ENCODE results near the gene SIGLEC1. TPM values are rescaled to one million over a fixed set of nuclear protein-coding genes. Genes with fewer than 3 reads are reported as not detected.

SIGLEC1 gene
- total and polyA plus RNA-seq, 2 donors from 2014 or later, result 2.4 to 20.2 TPM

DNA sequence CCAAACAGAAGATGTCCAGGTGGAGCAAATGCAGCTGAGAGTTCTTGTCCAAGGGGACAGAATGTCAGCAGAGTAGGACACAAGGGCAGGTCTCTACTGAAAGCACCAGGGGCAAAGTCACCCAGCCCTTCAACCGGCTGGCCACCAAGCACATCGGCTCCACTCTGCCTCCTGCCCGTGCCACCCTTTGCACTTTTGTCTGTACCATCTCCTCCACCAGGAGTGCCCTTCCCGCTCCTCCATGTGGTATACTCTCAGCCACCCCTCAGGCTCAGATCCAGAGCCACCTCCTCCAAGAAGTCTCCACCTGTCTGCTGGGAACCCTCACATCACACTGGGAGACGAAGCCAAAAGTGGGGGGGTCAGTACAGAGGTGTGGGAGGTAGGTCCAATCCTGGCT, 16.0 kb upstream of the SIGLEC1 start:
- TF ChIP-seq, protein P1, sequence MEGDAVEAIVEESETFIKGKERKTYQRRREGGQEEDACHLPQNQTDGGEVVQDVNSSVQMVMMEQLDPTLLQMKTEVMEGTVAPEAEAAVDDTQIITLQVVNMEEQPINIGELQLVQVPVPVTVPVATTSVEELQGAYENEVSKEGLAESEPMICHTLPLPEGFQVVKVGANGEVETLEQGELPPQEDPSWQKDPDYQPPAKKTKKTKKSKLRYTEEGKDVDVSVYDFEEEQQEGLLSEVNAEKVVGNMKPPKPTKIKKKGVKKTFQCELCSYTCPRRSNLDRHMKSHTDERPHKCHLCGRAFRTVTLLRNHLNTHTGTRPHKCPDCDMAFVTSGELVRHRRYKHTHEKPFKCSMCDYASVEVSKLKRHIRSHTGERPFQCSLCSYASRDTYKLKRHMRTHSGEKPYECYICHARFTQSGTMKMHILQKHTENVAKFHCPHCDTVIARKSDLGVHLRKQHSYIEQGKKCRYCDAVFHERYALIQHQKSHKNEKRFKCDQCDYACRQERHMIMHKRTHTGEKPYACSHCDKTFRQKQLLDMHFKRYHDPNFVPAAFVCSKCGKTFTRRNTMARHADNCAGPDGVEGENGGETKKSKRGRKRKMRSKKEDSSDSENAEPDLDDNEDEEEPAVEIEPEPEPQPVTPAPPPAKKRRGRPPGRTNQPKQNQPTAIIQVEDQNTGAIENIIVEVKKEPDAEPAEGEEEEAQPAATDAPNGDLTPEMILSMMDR (IDR thresholded peaks at IDR 0.05; ENCODE audit: borderline replicate concordance, extremely low read depth, insufficient read depth), result no peak
- Histone ChIP-seq H3K36me3 (ENCODE audit: control insufficient read depth in 2 of 3, insufficient read depth in 3 of 3, low read length in 3 of 3) (no peaks in the 10 kb centered on the region), H3K27me3 (ENCODE audit: control insufficient read depth, insufficient read depth, low read length) (no peaks in the 10 kb centered on the region), H3K27ac (ENCODE audit: low read depth in 2 of 2, low read length in 2 of 2) (no peak overlapping the region), H3K4me3 (ENCODE audit: low read length in 3 of 3) (no peak overlapping the region), H3K4me1 (ENCODE audit: control insufficient read depth in 2 of 3, insufficient read depth in 2 of 3, low read depth in 1 of 3, low read length in 3 of 3) (peaks cover 0 to 2% (median 0%) of the 10 kb centered on the region in 3 donors), H3K9ac (ENCODE audit: low read length in 3 of 3) (no peak overlapping the region), H3K9me3 (ENCODE audit: control insufficient read depth in 2 of 3, insufficient read depth in 1 of 3, low read length in 3 of 3) (no peaks in the 10 kb centered on the region)
- DNase-seq (peak in 1 of 5 donors; percentile 61), FAIRE-seq (no peak)
- intact Hi-C loops (cut with DNase I), result no loop called here

GRCh38 chr20:3727401-3728021, 15.1 kb upstream of the SIGLEC1 start:
- Histone ChIP-seq H3K36me3 (ENCODE audit: control insufficient read depth in 2 of 3, insufficient read depth in 3 of 3, low read length in 3 of 3) (no peaks in the 10 kb centered on the region), H3K9ac (ENCODE audit: low read length in 3 of 3) (no peak overlapping the region), H3K4me1 (ENCODE audit: control insufficient read depth in 2 of 3, insufficient read depth in 2 of 3, low read depth in 1 of 3, low read length in 3 of 3) (peaks cover 0 to 2% (median 0%) of the 10 kb centered on the region in 3 donors), H3K27me3 (ENCODE audit: control insufficient read depth, insufficient read depth, low read length) (no peaks in the 10 kb centered on the region), H3K4me3 (ENCODE audit: low read length in 3 of 3) (no peak overlapping the region), H3K9me3 (ENCODE audit: control insufficient read depth in 2 of 3, insufficient read depth in 1 of 3, low read length in 3 of 3) (no peaks in the 10 kb centered on the region), H3K27ac (ENCODE audit: low read depth in 2 of 2, low read length in 2 of 2) (no peak overlapping the region)
- TF ChIP-seq, protein P1 (IDR thresholded peaks at IDR 0.05; ENCODE audit: borderline replicate concordance, extremely low read depth, insufficient read depth), result no peak
- FAIRE-seq (no peak), DNase-seq (peak in 1 of 5 donors; percentile 16)
- intact Hi-C loops (cut with DNase I), result no loop called here

DNA sequence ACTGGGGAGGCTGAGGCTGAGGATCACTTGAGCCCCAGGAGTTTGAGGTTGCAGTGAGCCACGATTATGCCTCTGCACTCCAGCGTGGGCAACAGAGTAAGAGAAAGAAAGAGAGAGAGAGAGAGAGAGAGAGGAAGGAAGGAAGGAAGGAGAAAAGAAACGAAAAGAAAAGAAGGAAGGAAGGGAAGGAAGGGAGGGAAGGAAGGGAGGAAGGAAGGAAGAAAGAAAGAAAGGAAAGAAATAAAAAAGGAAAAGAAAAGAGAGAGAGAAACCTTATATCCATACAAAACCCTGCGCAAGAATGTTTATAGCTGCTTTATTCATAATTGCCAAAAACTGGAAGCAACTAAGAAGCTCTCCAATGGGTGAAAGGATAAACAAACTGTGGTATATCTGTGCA, 12.0 kb upstream of the SIGLEC1 start:
- Histone ChIP-seq H3K9ac (ENCODE audit: low read length in 3 of 3) (no peak overlapping the region), H3K27ac (ENCODE audit: low read depth in 2 of 2, low read length in 2 of 2) (no peak overlapping the region), H3K9me3 (ENCODE audit: control insufficient read depth in 2 of 3, insufficient read depth in 1 of 3, low read length in 3 of 3) (no peaks in the 10 kb centered on the region), H3K4me1 (ENCODE audit: control insufficient read depth in 2 of 3, insufficient read depth in 2 of 3, low read depth in 1 of 3, low read length in 3 of 3) (no peaks in the 10 kb centered on the region), H3K27me3 (ENCODE audit: control insufficient read depth, insufficient read depth, low read length) (no peaks in the 10 kb centered on the region), H3K36me3 (ENCODE audit: control insufficient read depth in 2 of 3, insufficient read depth in 3 of 3, low read length in 3 of 3) (no peaks in the 10 kb centered on the region), H3K4me3 (ENCODE audit: low read length in 3 of 3) (no peak overlapping the region)
- DNase-seq, result peak in 1 of 5 donors; percentile 3
- TF ChIP-seq, protein P1 (IDR thresholded peaks at IDR 0.05; ENCODE audit: borderline replicate concordance, extremely low read depth, insufficient read depth), result no peak
- intact Hi-C loops (cut with DNase I), result no loop called here
- FAIRE-seq, result no peak

DNA sequence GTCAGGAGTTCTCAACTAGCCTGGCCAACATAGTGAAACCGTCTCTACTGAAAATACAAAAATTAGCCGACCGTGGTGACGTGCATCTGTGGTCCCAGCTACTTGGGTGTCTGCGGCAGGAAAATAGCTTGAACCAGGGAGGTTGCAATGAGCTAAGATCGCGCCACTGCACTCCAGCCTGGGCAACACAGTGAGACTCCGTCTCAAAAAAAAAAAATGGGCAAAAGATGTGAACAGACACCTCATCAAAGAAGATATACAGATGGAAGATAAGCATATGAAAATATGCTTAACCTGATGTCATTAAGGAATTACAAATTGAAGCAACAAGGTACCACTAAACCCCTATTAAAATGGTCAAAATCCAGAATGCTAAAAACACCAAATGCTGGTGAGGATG, 10.9 kb upstream of the SIGLEC1 start:
- peak in 1 of 5 donors; percentile 15 for DNase-seq
- H3K9me3 ChIP-seq (ENCODE audit: control insufficient read depth in 2 of 3, insufficient read depth in 1 of 3, low read length in 3 of 3), result no peaks in the 10 kb centered on the region
- intact Hi-C loops (cut with DNase I), result no loop called here
- no peak overlapping the region for H3K27ac ChIP-seq (ENCODE audit: low read depth in 2 of 2, low read length in 2 of 2)
- H3K9ac ChIP-seq (ENCODE audit: low read length in 3 of 3), result no peak overlapping the region
- H3K27me3 ChIP-seq (ENCODE audit: control insufficient read depth, insufficient read depth, low read length), result no peaks in the 10 kb centered on the region
- no peaks in the 10 kb centered on the region for H3K36me3 ChIP-seq (ENCODE audit: control insufficient read depth in 2 of 3, insufficient read depth in 3 of 3, low read length in 3 of 3)
- TF ChIP-seq, protein P1 (IDR thresholded peaks at IDR 0.05; ENCODE audit: borderline replicate concordance, extremely low read depth, insufficient read depth), result no peak
- H3K4me1 ChIP-seq (ENCODE audit: control insufficient read depth in 2 of 3, insufficient read depth in 2 of 3, low read depth in 1 of 3, low read length in 3 of 3), result no peaks in the 10 kb centered on the region
- no peak overlapping the region for H3K4me3 ChIP-seq (ENCODE audit: low read length in 3 of 3)
- no peak for FAIRE-seq
